Stimulated activated CD4-positive, alpha-beta T cell treated with anti-CD3 and anti-CD28 coated beads, TNF-alpha, amount 100 ng/mL, for 24 hours (primary cell): ENCODE data around the gene IGFBP2.

Experiments used
- DNase-seq, 3 experiments: peaks; one replicate each; pipeline ENCODE4 v3.0.0-alpha.2; 2020; ENCODE audit warnings: low read depth in 3 of 3

IGFBP2 gene

DNA sequence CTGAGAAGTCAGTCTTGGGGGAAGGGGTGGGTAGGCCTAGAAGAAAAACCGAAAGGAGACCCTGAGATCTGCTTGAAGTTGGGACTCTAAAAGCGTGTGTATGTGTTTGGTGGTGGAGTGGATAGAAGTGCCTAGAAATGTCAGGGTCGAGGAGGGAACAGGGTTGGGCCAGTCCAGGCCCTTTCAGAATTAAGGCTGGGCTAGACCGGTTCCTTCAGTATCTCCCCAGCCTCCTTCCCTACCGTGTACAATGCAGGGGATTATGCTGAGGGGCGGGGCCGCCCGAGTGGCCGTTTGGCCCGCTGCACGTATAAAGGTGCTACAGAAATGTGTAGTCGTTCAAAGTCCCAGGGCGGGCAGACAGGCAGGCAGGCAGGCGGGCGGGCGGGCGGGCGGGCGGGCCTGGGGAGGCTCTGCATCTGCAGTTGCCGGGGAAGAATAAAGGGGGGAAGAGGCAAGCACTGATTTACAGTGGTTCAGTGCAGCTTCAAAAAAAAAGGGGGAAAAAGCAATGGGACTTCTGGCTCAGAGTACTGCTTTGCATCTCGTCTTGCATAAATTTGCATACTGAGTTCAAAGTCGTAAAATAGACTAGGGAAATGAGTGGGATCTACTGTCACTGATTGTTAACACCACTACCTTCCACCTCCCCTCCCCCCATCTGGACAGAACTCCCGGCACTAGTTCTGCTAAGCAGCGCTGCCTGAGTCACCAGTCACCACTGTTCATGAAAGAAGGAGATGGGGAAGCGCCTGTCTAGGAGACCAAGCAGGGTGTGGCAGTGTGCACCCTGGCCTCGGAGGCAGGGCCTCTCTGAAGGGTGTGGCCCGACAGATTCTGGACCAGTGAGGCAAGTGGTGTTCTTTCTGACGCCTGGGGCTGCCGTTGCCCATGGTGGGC, 3.6 kb downstream of the IGFBP2 start:
- DNase-seq = no peak

DNA sequence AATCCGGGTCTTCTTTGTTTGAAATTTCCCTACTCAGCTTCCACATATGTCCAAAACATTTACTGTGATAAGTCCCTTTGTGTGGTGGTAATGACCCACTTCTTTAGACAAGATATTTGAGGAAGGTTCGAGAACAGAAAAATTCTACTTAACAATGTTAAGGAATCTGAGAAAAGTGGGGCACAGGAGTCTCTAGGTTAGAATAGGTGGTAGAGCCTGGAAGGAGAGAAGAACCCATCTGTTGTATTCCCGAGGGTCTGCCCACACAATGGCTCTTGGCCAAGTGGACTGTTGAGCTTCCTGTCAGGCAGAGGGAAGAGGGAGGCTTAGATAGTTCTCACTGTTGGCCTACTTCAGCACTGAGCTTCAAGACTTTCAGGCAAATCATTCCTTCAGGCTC, 4.3 kb downstream of the IGFBP2 start:
- no peak for DNase-seq

- no peak for DNase-seq
These were observed 10.9 kb downstream of the IGFBP2 start for GRCh38 chr2:216643986-216644659.

GRCh38 chr2:216644842-216645635, 11.8 kb downstream of the IGFBP2 start:
- no peak for DNase-seq

- no peak for DNase-seq
These were observed 12.4 kb downstream of the IGFBP2 start for GRCh38 chr2:216645636-216645950.

DNA sequence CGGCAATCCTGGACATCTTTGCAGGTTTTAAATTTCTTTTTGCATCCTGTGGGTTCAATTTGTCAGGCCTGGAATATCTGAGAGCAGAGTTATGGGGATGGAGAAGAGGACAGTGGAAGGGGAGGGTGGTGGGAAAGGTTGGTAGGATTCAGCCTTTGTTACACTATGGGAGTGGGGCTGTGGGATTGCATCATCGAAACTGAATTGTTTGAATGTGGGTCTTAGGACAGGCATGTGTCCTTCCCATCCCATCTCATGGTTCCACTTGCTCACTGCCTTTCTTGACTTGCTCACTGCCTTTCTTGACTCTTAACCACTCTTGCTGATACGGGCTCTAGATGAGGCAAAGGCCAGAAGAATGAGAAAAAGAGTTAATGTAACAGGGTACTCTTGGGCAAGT, 12.9 kb downstream of the IGFBP2 start:
- no peak for DNase-seq

GRCh38 chr2:216648105-216648504, 14.9 kb downstream of the IGFBP2 start:
- no peak for DNase-seq

- no peak for DNase-seq
These were observed 16.4 kb downstream of the IGFBP2 start for GRCh38 chr2:216649574-216649973.

DNA sequence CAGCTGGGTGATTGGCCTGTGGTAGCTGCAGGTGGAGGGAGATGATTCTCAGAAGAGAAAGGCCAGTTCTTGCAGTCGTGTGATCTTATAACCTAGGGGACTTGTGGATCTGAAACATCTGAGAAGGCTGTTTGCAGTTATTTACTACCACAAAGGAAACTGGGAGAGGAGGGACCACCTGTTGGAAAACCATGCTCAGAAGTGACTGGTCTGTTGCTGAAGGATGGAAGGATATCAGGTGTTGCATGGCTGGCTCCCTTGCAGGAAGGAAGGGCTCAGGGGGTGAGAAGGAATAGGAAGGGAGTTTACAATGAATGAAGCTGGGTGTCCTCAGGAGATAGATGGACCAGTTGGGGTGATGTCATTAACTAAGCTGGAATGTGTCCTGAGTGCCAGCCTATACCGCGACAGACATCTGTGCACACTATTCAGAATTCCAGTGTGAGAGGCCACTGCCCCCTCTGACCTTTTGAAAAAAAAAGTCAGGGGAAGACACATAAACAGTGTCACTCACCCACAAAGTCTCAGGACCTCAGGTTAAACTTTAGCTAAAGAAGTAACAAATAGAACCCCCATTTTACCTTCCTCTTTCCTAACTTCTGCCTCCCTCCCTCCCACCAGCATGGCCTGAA, 17.5 kb downstream of the IGFBP2 start:
- DNase-seq = no peak

DNA sequence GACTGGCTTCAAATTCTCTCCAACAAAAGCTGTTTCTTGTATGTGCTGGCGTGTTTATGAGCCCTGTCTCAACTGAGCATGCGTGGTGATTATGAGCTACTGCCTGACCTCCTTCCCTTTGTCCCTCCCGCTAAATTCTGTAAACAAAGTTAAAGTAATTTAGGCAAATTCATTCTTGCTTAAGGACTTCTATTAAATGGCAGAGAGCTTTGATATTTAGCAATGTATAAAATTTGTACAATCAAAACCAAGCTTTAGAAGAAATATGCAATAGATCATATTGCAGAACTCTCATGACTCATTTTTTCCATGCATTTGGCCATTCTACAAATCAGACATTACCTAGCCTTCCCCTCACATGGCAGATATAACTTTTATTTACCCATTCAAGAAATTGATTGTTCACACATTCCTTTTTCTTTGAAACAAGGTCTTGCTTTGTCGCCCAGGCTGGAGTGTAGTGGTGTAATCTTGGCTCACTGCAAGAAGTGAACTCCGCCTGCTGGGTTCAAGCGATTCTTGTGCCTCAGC, 18.2 kb downstream of the IGFBP2 start:
- DNase-seq = no peak

GRCh38 chr2:216652566-216652965, 19.3 kb downstream of the IGFBP2 start:
- no peak for DNase-seq

DNA sequence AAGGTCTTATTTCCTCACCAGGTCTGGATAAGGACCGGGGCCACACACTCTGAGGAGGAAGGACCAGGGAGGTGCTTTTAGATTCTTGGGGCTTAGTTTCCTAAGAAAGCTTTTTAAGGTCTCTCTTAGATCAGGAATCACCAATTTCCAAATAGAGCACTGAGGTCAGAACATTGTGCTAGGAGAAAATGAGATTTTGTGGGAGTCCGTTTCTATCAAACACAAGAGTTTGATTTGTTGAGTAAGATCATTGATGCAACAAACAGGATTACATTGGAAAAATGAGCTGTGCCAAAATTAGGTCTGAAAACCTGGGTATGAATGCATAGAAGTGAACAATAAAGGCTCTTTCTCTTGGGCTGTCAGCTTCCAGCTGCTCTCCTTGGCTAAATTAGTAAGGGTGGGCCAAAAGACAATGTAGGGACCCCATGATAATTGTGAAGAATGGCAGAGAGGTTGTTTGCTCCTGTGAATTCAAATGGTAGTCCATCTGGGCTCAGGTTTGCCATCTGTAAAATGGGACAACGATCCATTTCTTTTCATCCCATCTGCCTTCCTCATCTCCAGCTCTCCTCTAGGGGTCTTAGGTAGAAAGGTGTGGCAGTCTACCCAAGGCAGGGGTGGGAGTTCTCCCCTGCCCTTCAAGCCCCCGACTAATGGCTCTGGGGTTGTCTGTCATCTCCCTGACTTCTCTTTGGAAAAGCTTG, 20.0 kb downstream of the IGFBP2 start:
- DNase-seq = no peak

DNA sequence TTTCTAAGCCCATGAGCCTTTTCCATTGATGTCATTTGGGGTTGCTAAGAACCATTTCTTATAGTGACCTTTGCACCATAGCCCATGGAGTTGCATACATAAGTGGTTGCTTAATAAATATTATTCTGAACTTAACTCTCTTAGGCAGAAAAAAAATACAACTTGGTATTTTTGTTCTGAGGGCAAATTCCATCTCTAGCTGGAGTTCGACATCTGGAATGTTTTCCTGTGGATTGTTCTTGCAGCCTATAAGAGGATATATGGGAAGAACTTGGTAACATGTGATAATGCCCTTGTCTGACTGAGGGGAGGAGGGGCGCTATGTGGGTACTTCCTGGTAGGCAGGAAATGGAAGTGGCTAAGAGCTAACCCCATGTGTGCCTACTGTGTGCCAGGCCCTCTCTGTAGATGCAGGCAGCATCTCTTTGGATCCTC, 20.7 kb downstream of the IGFBP2 start:
- DNase-seq = no peak

DNA sequence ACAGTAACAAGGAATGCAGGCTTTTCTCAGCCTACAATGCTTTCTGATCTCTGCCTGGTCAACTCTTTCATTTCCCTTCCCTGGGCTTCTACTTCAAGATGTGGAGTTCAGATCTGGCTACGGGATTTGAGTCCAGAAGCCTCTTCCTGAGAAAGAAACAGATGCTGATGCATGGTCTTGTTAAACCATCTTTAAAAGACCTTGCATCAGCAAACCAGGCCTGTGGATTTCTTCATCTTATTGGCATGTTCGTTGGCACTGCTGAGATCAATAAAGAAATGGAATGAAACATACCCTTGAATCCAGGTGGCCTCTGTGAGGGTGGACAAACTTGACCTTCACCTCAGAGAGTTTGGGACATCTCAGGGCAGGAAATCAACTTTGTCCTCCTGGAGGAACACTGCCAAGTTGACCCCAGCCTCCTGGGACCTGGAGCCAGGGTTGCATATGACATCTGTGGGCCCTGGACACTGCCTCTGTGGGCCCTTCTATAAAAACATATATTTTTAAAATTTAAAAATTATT, 21.4 kb downstream of the IGFBP2 start:
- DNase-seq = no peak

GRCh38 chr2:216657086-216657855, 24.1 kb downstream of the IGFBP2 start:
- no peak for DNase-seq

DNA sequence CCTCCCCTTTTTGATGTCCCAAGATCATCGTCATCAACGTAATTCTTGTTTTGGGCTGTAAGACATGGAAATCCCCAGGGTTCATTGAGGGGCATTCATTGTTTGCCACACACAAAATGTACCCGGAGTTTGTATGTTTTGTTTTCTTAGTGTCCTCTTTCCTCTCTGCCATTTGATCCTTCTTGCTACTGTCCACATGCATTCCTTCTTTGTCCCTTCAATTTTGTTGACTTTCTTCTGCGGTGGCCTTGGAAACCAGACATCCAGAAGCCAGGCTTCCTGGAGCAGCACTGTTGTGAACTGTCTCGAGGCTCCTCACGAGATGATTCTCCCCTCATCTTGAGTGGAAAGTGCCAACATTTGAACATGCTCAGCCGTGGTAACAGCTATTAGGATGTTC, 24.8 kb downstream of the IGFBP2 start:
- DNase-seq = no peak

- no peak for DNase-seq
These were observed 25.5 kb downstream of the IGFBP2 start for GRCh38 chr2:216658757-216659156.

DNA sequence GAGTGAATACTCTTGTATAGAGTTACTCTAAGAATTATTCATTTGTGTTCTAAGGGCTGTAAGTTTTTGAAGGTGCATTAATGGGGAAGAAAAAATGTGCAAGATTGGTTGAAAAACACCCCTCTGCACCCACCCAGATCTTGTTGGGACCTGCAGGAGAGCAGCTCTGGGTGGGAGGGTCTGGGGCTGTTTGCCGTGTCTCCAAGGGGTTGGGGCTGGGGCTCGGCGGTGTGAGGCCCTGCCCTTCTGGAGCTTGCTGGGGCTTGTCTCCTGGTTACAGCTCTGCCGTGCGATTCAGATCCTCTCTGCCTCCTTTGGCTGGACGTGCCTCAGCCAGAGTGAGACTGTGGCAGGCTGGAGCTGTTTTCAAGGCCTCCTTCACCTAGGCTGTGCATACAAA, 26.1 kb downstream of the IGFBP2 start:
- DNase-seq = no peak

GRCh38 chr2:216660496-216660895, 27.3 kb downstream of the IGFBP2 start:
- DNase-seq = no peak

GRCh38 chr2:216661051-216661450, 27.8 kb downstream of the IGFBP2 start:
- no peak for DNase-seq
